Lower lobe of right lung (tissue), 2 donors: ENCODE results near the gene TBCEL. TPM values are rescaled to one million over a fixed set of nuclear protein-coding genes. Genes with fewer than 3 reads are reported as not detected.

Experiments
- ATAC-seq, 2 donors: fragments of 200-7000 bp; cut with Tn5 transposase; one replicate each; pipeline ENCODE4 v1.9.1; 2020 to 2022; ENCODE audit warnings: mild to moderate bottlenecking in 2 of 2, moderate library complexity in 2 of 2
- DNase-seq: peaks from one replicate; pipeline ENCODE4 v3.0.0-alpha.2; 2020
- H3K27ac ChIP-seq: fragments of 200-600 bp; one replicate; pipeline ENCODE4 v1.8.0; 2022
- H3K27me3 ChIP-seq: fragments of 200-600 bp; one replicate; pipeline ENCODE4 v1.8.0; 2022; ENCODE audit warnings: low read depth
- H3K36me3 ChIP-seq: fragments of 200-600 bp; one replicate; pipeline ENCODE4 v1.8.0; 2022; ENCODE audit warnings: mild to moderate bottlenecking
- H3K4me1 ChIP-seq: fragments of 200-600 bp; one replicate; pipeline ENCODE4 v1.8.0; 2022
- H3K4me3 ChIP-seq: fragments of 200-600 bp; one replicate; pipeline ENCODE4 v1.8.0; 2022; ENCODE audit warnings: mild to moderate bottlenecking
- H3K9me3 ChIP-seq: fragments of 200-600 bp; one replicate; pipeline ENCODE4 v1.8.0; 2022
- intact Hi-C: fragments of 100-400 bp; cut with DNase I; formaldehyde crosslinking; loops from one replicate; pipeline ENCODE4 v1.11.0; 2022
- total RNA-seq: library from RNA; stranded (reverse); fragmentation: NEBNext Ultra II Directional; extraction: Animal tissue kit (Norgen Biotek cat#: 25700); gene quantifications from one replicate; pipeline ENCODE4 v1.2.1, GENCODE V29; 2021
- TF ChIP-seq, protein P1 (sequence below): fragments of 200-600 bp; IDR thresholded peaks from one replicate; pipeline ENCODE4 v1.8.0; 2022; ENCODE audit warnings: antibody characterized with exemption, mild to moderate bottlenecking
- donor health status: DM: no; HTN: yes; CAD: no; lungs with severe emphysema.

TBCEL gene
- total RNA-seq, 1 donor from 2014 or later, result 38.7 TPM

DNA sequence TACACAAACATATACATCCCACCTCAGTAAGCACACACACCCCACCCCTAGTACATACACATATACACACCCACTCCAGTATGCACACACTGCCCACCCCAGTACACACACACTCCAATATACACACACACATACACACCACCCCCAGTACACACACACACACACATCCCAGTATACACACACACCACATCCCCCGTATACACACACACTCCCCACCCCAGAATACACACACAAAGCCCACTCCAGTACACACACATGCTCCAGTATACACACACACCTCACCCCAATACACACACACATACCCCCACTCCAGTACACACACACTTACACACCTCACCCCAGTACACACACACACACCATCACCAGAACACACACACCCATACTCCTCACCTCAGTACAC, 84.5 kb downstream of the TBCEL start:
- Histone ChIP-seq H3K27me3 (no peaks in the 10 kb centered on the region), H3K36me3 (no peaks in the 10 kb centered on the region), H3K9me3 (no peaks in the 10 kb centered on the region), H3K4me1 (peaks cover 24% of the 10 kb centered on the region), H3K4me3 (no peak overlapping the region), H3K27ac (no peak overlapping the region)
- DNase-seq (no peak), ATAC-seq (no peak)
- TF ChIP-seq, protein P1, sequence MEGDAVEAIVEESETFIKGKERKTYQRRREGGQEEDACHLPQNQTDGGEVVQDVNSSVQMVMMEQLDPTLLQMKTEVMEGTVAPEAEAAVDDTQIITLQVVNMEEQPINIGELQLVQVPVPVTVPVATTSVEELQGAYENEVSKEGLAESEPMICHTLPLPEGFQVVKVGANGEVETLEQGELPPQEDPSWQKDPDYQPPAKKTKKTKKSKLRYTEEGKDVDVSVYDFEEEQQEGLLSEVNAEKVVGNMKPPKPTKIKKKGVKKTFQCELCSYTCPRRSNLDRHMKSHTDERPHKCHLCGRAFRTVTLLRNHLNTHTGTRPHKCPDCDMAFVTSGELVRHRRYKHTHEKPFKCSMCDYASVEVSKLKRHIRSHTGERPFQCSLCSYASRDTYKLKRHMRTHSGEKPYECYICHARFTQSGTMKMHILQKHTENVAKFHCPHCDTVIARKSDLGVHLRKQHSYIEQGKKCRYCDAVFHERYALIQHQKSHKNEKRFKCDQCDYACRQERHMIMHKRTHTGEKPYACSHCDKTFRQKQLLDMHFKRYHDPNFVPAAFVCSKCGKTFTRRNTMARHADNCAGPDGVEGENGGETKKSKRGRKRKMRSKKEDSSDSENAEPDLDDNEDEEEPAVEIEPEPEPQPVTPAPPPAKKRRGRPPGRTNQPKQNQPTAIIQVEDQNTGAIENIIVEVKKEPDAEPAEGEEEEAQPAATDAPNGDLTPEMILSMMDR, result no peak
- intact Hi-C loops, result no loop called here

DNA sequence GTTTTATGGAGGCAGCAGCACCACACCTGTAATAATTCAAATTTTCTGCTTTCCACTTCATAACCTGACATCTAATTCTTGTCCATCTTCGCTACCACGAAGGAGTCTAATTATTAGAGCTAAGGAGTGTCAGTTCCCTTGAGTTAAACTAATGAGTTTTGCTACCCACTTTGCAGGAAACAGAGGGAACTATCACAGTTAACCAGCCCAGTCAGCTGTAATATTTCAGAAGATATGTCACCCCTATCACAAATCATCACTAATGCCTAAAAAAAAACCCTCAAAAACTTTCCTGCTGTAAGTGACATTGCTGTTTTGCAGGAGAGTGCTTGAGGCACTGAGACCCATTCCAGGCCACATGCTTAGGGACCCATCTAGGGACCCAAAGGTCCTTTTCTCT, 85.6 kb downstream of the TBCEL start:
- DNase-seq (no peak), ATAC-seq (no peak)
- intact Hi-C loops, result no loop called here
- H3K36me3 ChIP-seq, result no peaks in the 10 kb centered on the region
- no peaks in the 10 kb centered on the region for H3K9me3 ChIP-seq
- no peaks in the 10 kb centered on the region for H3K27me3 ChIP-seq
- H3K27ac ChIP-seq, result no peak overlapping the region
- no peak overlapping the region for H3K4me3 ChIP-seq
- H3K4me1 ChIP-seq, result peaks cover 24% of the 10 kb centered on the region
- TF ChIP-seq, protein P1, result no peak

DNA sequence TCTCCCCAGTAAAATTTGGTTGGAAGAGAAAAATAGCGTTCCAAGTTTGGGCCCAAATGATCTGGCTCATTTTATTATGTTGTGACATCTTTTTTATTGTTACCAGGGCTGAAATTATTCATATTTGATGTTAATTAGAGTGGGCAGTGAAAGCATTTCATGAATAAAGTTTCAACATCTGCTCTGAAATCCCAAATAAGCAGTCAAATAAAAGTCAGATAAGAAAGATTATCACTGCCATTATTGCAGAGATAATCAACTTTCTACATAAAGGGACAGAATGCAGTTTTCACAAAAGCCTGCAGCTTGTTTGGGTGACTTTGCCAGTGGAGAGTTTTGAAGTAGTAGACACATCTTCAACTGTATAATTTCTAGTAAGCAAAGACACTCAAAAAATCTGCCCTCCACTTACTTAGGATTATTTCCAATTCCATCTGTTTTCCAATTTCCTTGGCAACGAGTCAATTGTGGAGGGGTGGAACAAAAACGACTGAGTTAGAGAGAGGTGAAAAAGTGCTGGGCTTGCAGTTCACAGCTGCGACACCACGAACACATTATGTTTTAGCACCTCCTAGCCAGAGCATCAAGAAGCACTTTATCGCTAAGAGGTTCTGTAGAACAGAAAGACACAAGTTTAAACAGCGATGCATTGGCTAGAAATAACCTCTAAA, 86.1 kb downstream of the TBCEL start:
- no peak for DNase-seq
- H3K27ac ChIP-seq, result no peak overlapping the region
- intact Hi-C loops, result no loop called here

GRCh38 chr11:121110871-121111724, 87.2 kb downstream of the TBCEL start:
- H3K9me3 ChIP-seq, result no peaks in the 10 kb centered on the region
- H3K27me3 ChIP-seq, result no peaks in the 10 kb centered on the region
- ATAC-seq, result no peak
- no peak overlapping the region for H3K27ac ChIP-seq
- H3K4me1 ChIP-seq, result peaks cover 11% of the 10 kb centered on the region
- no peak overlapping the region for H3K4me3 ChIP-seq
- DNase-seq, result no peak
- TF ChIP-seq, protein P1, result no peak
- no peaks in the 10 kb centered on the region for H3K36me3 ChIP-seq
- intact Hi-C loops, result no loop called here

More for the DNA sequence above, 86.1 kb downstream of the TBCEL start:
- Histone ChIP-seq H3K36me3 (no peaks in the 10 kb centered on the region), H3K4me3 (no peak overlapping the region), H3K27me3 (no peaks in the 10 kb centered on the region), H3K9me3 (no peaks in the 10 kb centered on the region), H3K4me1 (peaks cover 18% of the 10 kb centered on the region)
- no peak for ATAC-seq
- TF ChIP-seq, protein P1, result no peak

GRCh38 chr11:121112498-121113455, 88.9 kb downstream of the TBCEL start:
- H3K9me3 ChIP-seq, result no peaks in the 10 kb centered on the region
- H3K36me3 ChIP-seq, result no peaks in the 10 kb centered on the region
- intact Hi-C loops, result no loop called here
- no peaks in the 10 kb centered on the region for H3K27me3 ChIP-seq
- H3K27ac ChIP-seq, result no peak overlapping the region
- peaks cover 11% of the 10 kb centered on the region for H3K4me1 ChIP-seq
- TF ChIP-seq, protein P1, result peak; percentile 62
- H3K4me3 ChIP-seq, result no peak overlapping the region
- ATAC-seq, result peak; percentile 88 to 93
- peak; percentile 69 for DNase-seq
